HG02973 (cell line): ENCODE data around the gene ZNF524.

Experiments used
- ATAC-seq: cut with Tn5 transposase; IDR thresholded peaks from one replicate; pipeline ENCODE4 v1.9.1; 2021; ENCODE audit warnings: moderate library complexity; ENCODE audit not compliant: unreplicated experiment

The ZNF524 gene

GRCh38 chr19:55652311-55653128 lies 52.4 kb downstream of the ZNF524 start:
- no peak for ATAC-seq
